OCI-LY7 (cell line): ENCODE results near the gene PTPRT. TPM values are rescaled to one million over a fixed set of nuclear protein-coding genes. Genes with fewer than 3 reads are reported as not detected.

ENCODE experiments used
- BruUV-seq: library from RNA; stranded (reverse); fragments of 400-500 nt; replicated peaks from 2 replicates; lab custom pipeline; 2021; lab: Mats Ljungman, UMichigan
- CTCF ChIA-PET: fragments of 300-600 bp; sonication (Branson Sonifier 250); formaldehyde crosslinking; loops from one replicate; lab custom pipeline; 2022; ENCODE audit warnings: antibody characterized with exemption; ENCODE audit not compliant: unreplicated experiment; lab: Charles Lee
- POLR2A ChIA-PET: fragments of 300-600 bp; sonication (Branson Sonifier 250); formaldehyde crosslinking; loops from one replicate; lab custom pipeline; 2022; ENCODE audit warnings: antibody characterized with exemption; lab: Charles Lee
- DNase-seq: peaks from one replicate; pipeline ENCODE4 v3.0.0-alpha.2; 2015; ENCODE audit warnings: low spot score
- H2AFZ ChIP-seq: fragments of 200-600 bp; sonication (generic), shearing (Covaris generic); 2 replicates; pipeline ENCODE4 v1.6.1; 2014; ENCODE audit warnings: mild to moderate bottlenecking, antibody characterized with exemption, low read length, moderate library complexity
- H3K27ac ChIP-seq: fragments of 200-600 bp; sonication (generic); 2 replicates; pipeline ENCODE4 v1.5.1; 2014; ENCODE audit warnings: mixed run types, low read depth, mild to moderate bottlenecking, moderate library complexity, low read length, inconsistent platforms; ENCODE audit not compliant: poor library complexity, severe bottlenecking
- H3K36me3 ChIP-seq: fragments of 200-600 bp; sonication (generic); 2 replicates; pipeline ENCODE4 v1.6.1; 2014; ENCODE audit warnings: mild to moderate bottlenecking, antibody characterized with exemption, low read length, moderate library complexity, mixed read lengths; ENCODE audit not compliant: insufficient read depth
- H3K4me1 ChIP-seq: fragments of 200-600 bp; sonication (generic); 2 replicates; pipeline ENCODE4 v1.5.1; 2014; ENCODE audit warnings: mild to moderate bottlenecking, low read length; ENCODE audit not compliant: insufficient read depth, poor library complexity, severe bottlenecking
- H3K4me2 ChIP-seq: fragments of 200-600 bp; sonication (generic); 2 replicates; pipeline ENCODE4 v1.6.1; 2014; ENCODE audit warnings: mild to moderate bottlenecking, low read length
- H3K4me3 ChIP-seq: fragments of 200-600 bp; sonication (generic); 2 replicates; pipeline ENCODE4 v1.5.1; 2014; ENCODE audit warnings: mild to moderate bottlenecking, low read depth, low read length; ENCODE audit not compliant: poor library complexity, severe bottlenecking
- H3K79me2 ChIP-seq: fragments of 200-600 bp; sonication (generic); 2 replicates; pipeline ENCODE4 v1.6.1; 2016; ENCODE audit warnings: low read depth, mild to moderate bottlenecking, low read length, moderate library complexity, mixed read lengths; ENCODE audit not compliant: insufficient read depth
- H3K9me2 ChIP-seq: fragments of 200-600 bp; sonication (generic); 2 replicates; pipeline ENCODE4 v1.6.1; 2016; ENCODE audit warnings: mild to moderate bottlenecking, low read length, mixed read lengths; ENCODE audit not compliant: insufficient read depth
- H3K9me3 ChIP-seq: fragments of 200-600 bp; sonication (generic); 2 replicates; pipeline ENCODE4 v1.6.1; 2014; ENCODE audit warnings: mild to moderate bottlenecking, mixed run types, low read length, mixed read lengths
- H4K20me1 ChIP-seq: fragments of 200-600 bp; sonication (generic); 2 replicates; pipeline ENCODE4 v1.6.1; 2014; ENCODE audit warnings: mild to moderate bottlenecking, antibody characterized with exemption, low read length, moderate library complexity, mixed read lengths; ENCODE audit not compliant: insufficient read depth
- EZH2phosphoT487 ChIP-seq: fragments of 200-600 bp; sonication (generic); IDR thresholded peaks from 2 replicates; pipeline ENCODE4 v1.6.1; 2018; ENCODE audit warnings: low read depth, borderline replicate concordance, mild to moderate bottlenecking, mixed run types, antibody characterized with exemption, low read length, moderate library complexity, mixed read lengths
- intact Hi-C: fragments of 100-400 bp; cut with micrococcal nuclease; formaldehyde crosslinking; loops from one replicate; pipeline ENCODE4 v1.10.0; 2022; ENCODE audit not compliant: unreplicated experiment
- total RNA-seq, 2 experiments: library from RNA; depleted of rRNA in 1 of 2; stranded (reverse); fragments of >200 nt in 1 of 2; shearing (Covaris generic) in 1 of 2; gene quantifications; 2 replicates each; pipeline ENCODE4 v1.2.3, GENCODE V29; 2014 to 2022
- TF ChIP-seq, protein P1 (sequence below): fragments of 200-600 bp; sonication (generic); conservative IDR thresholded peaks from 2 replicates; pipeline ENCODE4 v1.5.1; 2014; ENCODE audit warnings: mild to moderate bottlenecking, antibody characterized with exemption, low read length, moderate library complexity, mixed read lengths

The PTPRT gene
- total RNA-seq, 2 experiments from 2014 or later = not detected

DNA sequence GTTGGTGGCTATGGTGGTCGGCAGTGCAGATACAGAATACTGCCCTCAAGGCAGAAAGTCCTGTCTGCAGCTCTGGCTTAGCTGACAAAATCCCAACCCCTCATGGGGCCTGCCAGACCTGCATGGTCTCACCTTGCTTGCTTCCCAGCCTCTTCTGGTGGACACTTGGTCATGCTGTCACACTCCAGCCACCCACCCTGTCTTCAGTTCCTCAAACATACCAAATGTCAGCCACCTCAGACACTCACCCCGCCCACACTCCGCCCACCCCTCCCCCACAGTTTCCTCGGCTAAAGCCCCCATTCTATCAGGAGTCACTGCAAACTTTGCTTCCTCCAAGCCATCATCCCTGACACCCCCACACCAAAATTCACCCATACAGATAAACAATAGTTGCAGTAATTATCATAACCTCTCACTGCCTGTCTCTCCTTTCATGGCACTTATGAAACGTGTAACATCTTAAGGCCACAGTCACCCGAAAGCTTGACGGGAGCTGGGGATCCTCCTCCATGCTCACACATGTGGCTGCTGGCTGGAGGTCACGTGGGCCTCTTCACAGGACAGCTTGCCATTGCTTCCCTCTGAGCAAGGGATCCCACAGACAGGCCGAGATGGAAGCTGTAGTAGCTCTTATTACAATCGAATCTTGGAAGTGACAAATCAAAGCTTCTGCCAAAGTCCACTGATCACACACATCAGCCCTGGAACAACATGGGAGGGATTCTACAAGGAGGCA, 202.2 kb downstream of the PTPRT start:
- H3K4me3 ChIP-seq = no peak overlapping the region
- no peak overlapping the region for H3K27ac ChIP-seq
- no TSS peak for BruUV-seq
- H3K4me2 ChIP-seq = no peak overlapping the region
- no peaks in the 10 kb centered on the region for H3K9me3 ChIP-seq
- H3K4me1 ChIP-seq = no peaks in the 10 kb centered on the region
- intact Hi-C loops = no loop called here
- CTCF ChIA-PET = no interaction called here
- H3K79me2 ChIP-seq = no peaks in the 10 kb centered on the region
- POLR2A ChIA-PET = no interaction called here
- H2AFZ ChIP-seq = no peak overlapping the region
- H3K36me3 ChIP-seq = no peaks in the 10 kb centered on the region
- H4K20me1 ChIP-seq = no peaks in the 10 kb centered on the region
- no peaks in the 10 kb centered on the region for H3K9me2 ChIP-seq
- no peak for DNase-seq
- TF ChIP-seq, protein P1, sequence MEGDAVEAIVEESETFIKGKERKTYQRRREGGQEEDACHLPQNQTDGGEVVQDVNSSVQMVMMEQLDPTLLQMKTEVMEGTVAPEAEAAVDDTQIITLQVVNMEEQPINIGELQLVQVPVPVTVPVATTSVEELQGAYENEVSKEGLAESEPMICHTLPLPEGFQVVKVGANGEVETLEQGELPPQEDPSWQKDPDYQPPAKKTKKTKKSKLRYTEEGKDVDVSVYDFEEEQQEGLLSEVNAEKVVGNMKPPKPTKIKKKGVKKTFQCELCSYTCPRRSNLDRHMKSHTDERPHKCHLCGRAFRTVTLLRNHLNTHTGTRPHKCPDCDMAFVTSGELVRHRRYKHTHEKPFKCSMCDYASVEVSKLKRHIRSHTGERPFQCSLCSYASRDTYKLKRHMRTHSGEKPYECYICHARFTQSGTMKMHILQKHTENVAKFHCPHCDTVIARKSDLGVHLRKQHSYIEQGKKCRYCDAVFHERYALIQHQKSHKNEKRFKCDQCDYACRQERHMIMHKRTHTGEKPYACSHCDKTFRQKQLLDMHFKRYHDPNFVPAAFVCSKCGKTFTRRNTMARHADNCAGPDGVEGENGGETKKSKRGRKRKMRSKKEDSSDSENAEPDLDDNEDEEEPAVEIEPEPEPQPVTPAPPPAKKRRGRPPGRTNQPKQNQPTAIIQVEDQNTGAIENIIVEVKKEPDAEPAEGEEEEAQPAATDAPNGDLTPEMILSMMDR = no peak
- TF ChIP-seq EZH2phosphoT487 = no peak

DNA sequence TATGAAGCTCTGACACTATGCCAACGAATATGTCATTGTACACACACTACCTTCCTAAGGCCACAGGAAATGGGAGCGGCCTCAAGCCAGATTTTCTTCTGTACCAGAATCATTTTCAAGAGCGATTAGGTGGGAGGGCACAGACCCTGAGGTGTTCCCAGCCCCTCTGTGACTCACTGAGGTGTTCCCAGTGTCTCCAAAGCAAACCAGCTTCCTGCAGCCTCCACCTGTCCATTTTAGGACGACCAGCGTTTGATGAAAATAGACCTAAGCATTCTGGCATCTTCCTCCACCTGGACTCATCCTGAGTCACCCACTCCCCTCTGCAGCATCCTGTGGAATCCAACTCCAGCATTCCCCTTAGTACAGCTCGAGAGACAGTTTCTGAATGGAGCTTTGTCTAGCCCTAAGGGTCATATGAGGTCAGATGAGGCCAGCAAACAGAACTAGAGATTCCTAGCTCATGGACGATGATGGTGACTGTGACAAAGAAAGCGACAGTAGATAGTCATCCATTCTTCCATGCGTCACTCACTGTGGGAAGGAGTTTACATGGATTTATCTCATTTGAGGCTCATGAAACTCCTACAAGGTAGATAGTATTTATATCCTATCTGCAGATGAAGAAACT, 203.4 kb downstream of the PTPRT start:
- no peaks in the 10 kb centered on the region for H3K9me2 ChIP-seq
- no TSS peak for BruUV-seq
- no peaks in the 10 kb centered on the region for H3K79me2 ChIP-seq
- H3K27ac ChIP-seq = no peak overlapping the region
- POLR2A ChIA-PET = interaction anchor here (0.7 kb wide), 1 partner anchor 364 kb away, joined by 3 read pairs; no protein-coding TSS in a partner anchor
- no peaks in the 10 kb centered on the region for H3K36me3 ChIP-seq
- intact Hi-C loops = no loop called here
- H3K9me3 ChIP-seq = no peaks in the 10 kb centered on the region
- no peaks in the 10 kb centered on the region for H3K4me1 ChIP-seq
- H3K4me2 ChIP-seq = no peak overlapping the region
- no peak overlapping the region for H2AFZ ChIP-seq
- DNase-seq = no peak
- TF ChIP-seq, protein P1 = no peak
- no peak for TF ChIP-seq EZH2phosphoT487
- CTCF ChIA-PET = no interaction called here
- no peaks in the 10 kb centered on the region for H4K20me1 ChIP-seq
- no peak overlapping the region for H3K4me3 ChIP-seq

DNA sequence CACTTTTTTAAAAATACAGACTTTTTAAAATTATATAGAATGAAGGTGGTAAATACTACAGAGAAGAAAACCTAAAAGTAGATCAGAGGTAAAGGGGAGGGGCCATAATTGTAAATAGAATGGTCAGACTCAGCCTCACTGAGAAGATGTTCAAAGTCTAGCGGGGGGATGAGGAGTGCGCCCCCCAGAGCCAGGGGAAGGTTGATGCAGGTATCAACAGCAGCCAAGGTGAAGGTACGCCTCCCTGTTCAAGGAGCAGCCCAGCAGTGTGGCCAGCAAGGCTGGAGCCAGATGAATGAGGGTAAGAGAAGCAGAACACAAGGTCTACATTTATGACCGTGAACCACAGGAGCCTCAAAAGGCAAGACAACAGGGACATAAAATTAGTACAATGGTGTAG, 204.1 kb downstream of the PTPRT start:
- H3K27ac ChIP-seq = no peak overlapping the region
- CTCF ChIA-PET = no interaction called here
- DNase-seq = no peak

More for the DNA sequence above, 204.1 kb downstream of the PTPRT start:
- BruUV-seq = no TSS peak
- TF ChIP-seq EZH2phosphoT487 = no peak
- TF ChIP-seq, protein P1 = peak; percentile 49
- no peaks in the 10 kb centered on the region for H3K79me2 ChIP-seq
- no peaks in the 10 kb centered on the region for H4K20me1 ChIP-seq
- no peak overlapping the region for H3K4me3 ChIP-seq
- H3K36me3 ChIP-seq = no peaks in the 10 kb centered on the region
- intact Hi-C loops = no loop called here
- H3K9me3 ChIP-seq = no peaks in the 10 kb centered on the region
- no peaks in the 10 kb centered on the region for H3K4me1 ChIP-seq
- POLR2A ChIA-PET = no interaction called here
- no peak overlapping the region for H2AFZ ChIP-seq
- no peak overlapping the region for H3K4me2 ChIP-seq
- no peaks in the 10 kb centered on the region for H3K9me2 ChIP-seq
